GM12865 (cell line): Measurements from ENCODE around the gene EIF2AK3.

Experiments used
- DNase-seq: peaks from one replicate; pipeline ENCODE4 v3.0.0; 2010; ENCODE audit warnings: low read depth
- H3K4me3 ChIP-seq: 2 replicates; pipeline ENCODE4 v1.5.1; 2011; ENCODE audit warnings: mild to moderate bottlenecking, low read depth, low read length, control low read depth
- TF ChIP-seq, protein P1 (sequence below): IDR thresholded peaks from 2 replicates; pipeline ENCODE4 v1.5.1; 2011; ENCODE audit warnings: low read length, control low read depth, low read depth, inconsistent platforms; ENCODE audit not compliant: insufficient read depth; ENCODE audit errors: missing control alignments

Gene EIF2AK3

DNA sequence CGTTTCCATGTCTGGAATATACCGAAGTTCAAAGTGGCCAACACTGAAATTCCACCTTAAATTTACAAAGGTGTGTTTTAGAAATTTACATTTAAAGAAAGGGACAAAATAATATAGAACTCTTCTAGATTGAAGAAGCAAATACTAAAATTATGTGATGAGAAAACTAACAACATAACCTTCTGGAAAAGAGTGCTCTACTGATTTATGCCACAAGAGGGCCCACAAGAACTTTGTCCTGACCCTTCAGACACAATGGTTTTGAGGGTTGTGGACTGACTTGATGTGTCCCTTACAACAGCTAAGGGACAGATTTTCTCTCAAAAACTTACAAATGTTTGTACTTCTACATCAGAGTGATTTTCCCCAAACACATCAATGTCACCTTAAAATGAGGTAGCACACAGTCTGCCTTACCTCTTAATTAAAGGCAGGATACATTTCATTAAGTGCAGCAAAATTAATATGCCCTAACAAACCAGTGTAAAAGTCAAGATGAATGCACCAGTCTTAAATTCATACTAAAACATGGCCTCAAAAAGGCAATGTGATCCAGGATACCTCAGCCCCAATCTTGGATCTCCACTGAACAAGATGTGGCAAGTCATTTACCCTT lies 36.2 kb downstream of the EIF2AK3 start:
- TF ChIP-seq, protein P1, sequence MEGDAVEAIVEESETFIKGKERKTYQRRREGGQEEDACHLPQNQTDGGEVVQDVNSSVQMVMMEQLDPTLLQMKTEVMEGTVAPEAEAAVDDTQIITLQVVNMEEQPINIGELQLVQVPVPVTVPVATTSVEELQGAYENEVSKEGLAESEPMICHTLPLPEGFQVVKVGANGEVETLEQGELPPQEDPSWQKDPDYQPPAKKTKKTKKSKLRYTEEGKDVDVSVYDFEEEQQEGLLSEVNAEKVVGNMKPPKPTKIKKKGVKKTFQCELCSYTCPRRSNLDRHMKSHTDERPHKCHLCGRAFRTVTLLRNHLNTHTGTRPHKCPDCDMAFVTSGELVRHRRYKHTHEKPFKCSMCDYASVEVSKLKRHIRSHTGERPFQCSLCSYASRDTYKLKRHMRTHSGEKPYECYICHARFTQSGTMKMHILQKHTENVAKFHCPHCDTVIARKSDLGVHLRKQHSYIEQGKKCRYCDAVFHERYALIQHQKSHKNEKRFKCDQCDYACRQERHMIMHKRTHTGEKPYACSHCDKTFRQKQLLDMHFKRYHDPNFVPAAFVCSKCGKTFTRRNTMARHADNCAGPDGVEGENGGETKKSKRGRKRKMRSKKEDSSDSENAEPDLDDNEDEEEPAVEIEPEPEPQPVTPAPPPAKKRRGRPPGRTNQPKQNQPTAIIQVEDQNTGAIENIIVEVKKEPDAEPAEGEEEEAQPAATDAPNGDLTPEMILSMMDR, result peak; percentile 68
- peak; percentile 83 for DNase-seq
- H3K4me3 ChIP-seq, result no peak overlapping the region

DNA sequence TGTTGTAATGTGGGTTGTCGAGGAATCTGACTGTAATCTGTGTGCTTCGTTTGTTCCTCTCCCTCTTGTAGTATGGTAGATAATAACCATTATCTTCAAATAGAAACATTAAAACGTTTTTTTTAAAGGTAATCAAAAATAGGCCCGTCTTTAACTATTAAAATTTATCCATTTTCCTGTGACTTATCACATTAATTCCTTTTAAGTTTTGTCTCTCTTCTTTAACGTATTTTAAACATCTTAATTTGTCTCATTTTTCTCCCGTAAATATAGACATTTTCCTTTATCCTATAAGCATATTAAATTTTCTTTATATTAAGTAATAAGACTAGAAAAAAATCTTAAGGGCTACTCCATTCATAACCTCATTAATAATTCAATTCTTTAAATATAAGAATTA lies 41.3 kb downstream of the EIF2AK3 start:
- TF ChIP-seq, protein P1, result no peak
- H3K4me3 ChIP-seq, result no peak overlapping the region
- DNase-seq, result no peak

GRCh38 chr2:88582030-88582429 lies 45.2 kb downstream of the EIF2AK3 start:
- TF ChIP-seq, protein P1, result no peak
- H3K4me3 ChIP-seq, result no peak overlapping the region
- DNase-seq, result no peak

DNA sequence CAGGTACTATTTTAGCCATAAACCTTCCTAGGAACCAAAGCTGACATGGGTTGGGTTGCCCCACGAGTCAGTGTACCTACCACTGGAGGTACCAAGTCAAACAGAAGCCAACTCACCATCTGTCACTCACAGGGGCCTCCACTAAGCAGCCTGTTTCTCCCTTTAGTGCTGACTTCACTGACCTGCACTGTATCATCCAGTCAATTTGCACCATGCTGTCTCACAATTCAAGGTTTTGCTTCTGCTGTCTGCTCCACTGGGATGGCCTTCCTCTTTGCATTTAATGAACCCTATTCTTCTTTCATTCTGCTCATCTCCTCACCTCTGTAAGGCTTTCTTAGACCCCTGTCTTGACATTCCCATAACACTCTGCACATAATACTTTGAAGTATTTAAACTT lies 47.2 kb downstream of the EIF2AK3 start:
- H3K4me3 ChIP-seq, result no peak overlapping the region
- TF ChIP-seq, protein P1, result no peak
- no peak for DNase-seq

GRCh38 chr2:88575630-88576029 lies 51.6 kb downstream of the EIF2AK3 start:
- DNase-seq, result no peak
- H3K4me3 ChIP-seq, result no peak overlapping the region
- TF ChIP-seq, protein P1, result no peak

GRCh38 chr2:88575051-88575450 lies 52.2 kb downstream of the EIF2AK3 start:
- no peak for DNase-seq
- TF ChIP-seq, protein P1, result no peak
- H3K4me3 ChIP-seq, result no peak overlapping the region

- no peak overlapping the region for H3K4me3 ChIP-seq
- TF ChIP-seq, protein P1, result no peak
- peak; percentile 67 for DNase-seq
Observed at GRCh38 chr2:88574445-88574844, 52.8 kb downstream of the EIF2AK3 start.
